Mesenteric fat pad (tissue), 1 donor: ENCODE measurements around the gene QRSL1. TPM values are rescaled to one million over a fixed set of nuclear protein-coding genes. Genes with fewer than 3 reads are reported as not detected.
"Not testable (repeated sequence)": the region's sequence is repeated elsewhere in the genome, so short reads cannot be mapped to it uniquely, and the experiment has no call there.

Experiments
- DNase-seq: peaks from one replicate; pipeline ENCODE4 v3.0.0-alpha.2; 2020; ENCODE audit warnings: low spot score
- long read RNA-seq: library from polyadenylated mRNA; unstranded; transcript quantifications from one replicate; pipeline ENCODE4 v2.0.0, GENCODE V29; 2020
- total RNA-seq: library from RNA; stranded (reverse); fragmentation: NEBNext Ultra II Directional; extraction: Animal tissue kit (Norgen Biotek cat#: 25700); gene quantifications from one replicate; pipeline ENCODE4 v1.2.1, GENCODE V29; 2021
- donor health status: DM: yes; HTN: yes; CAD: no.

QRSL1 gene, protein sequence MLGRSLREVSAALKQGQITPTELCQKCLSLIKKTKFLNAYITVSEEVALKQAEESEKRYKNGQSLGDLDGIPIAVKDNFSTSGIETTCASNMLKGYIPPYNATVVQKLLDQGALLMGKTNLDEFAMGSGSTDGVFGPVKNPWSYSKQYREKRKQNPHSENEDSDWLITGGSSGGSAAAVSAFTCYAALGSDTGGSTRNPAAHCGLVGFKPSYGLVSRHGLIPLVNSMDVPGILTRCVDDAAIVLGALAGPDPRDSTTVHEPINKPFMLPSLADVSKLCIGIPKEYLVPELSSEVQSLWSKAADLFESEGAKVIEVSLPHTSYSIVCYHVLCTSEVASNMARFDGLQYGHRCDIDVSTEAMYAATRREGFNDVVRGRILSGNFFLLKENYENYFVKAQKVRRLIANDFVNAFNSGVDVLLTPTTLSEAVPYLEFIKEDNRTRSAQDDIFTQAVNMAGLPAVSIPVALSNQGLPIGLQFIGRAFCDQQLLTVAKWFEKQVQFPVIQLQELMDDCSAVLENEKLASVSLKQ
- 9.0 TPM for total RNA-seq
- long read RNA-seq, full-length matches to known transcripts = 37 of 38 reads
- long read RNA-seq, partial matches to known transcripts = 0 of 38 reads
- long read RNA-seq, other reads (novel, unspliced or antisense) = 1 of 38 reads

DNA sequence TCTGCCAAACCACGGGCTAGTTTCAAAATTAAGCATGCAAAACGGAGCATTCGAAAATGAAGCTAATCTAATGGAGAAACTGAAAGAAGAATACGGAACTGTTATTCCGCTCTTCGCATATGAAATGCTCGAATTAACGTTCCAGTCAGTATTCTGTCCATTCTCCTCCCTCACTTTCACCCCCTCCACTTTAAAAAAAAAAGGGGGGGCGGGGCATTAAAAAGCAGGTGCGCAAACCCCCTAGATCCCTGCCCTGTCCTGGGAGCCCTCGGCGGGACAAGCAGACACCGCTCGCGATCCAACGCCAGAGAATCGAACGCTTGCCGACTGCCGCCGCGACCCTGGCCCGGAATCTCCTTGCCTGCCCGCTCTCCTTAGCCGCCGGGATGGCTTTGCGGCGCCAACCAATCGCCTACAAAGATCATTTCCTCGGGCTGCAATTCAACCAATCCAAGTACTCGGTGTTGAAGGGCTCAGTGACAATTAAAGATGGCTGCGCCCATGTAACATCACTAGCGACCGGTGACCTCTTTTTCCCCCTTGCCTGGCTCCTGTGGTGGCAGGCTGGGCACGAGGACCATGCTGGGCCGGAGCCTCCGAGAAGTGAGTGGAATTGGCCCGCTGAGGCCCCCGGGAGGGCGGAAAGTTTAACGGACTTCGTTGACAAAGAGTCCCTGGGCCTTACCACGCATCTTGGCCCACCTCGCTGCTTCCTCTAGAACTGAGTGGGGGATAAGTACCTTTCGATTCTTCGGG is at the start of gene QRSL1, which contains the start of gene RTN4IP1:
Gene QRSL1 (plus strand): TSS at position 476 of the 756 bp plus-strand sequence. CDS start 104 bp downstream, at position 580.
Gene RTN4IP1 (minus strand): TSS at position 396 of the 756 bp plus-strand sequence. CDS start 477 bp downstream, outside the sequence.
- DNase-seq = no peak

DNA sequence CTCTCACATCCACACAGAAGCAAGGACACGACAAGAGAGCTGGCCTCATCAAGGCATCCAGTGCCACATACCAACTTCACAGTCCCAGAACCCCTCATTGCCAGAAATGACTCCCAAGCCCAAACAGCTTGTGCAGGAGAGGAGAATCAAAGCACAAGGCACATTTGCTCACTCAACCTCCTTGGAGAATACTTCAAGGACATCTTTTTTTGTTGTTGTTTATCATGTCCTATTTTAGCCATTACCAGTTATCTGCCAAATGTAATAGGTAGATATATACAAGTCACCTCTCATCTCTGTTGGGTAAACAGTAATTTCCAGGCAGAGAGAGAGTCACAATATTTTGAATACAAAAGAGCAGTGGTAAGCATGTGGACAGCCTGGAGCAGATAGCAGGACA is 47.9 kb upstream of the QRSL1 start:
- DNase-seq = no peak

DNA sequence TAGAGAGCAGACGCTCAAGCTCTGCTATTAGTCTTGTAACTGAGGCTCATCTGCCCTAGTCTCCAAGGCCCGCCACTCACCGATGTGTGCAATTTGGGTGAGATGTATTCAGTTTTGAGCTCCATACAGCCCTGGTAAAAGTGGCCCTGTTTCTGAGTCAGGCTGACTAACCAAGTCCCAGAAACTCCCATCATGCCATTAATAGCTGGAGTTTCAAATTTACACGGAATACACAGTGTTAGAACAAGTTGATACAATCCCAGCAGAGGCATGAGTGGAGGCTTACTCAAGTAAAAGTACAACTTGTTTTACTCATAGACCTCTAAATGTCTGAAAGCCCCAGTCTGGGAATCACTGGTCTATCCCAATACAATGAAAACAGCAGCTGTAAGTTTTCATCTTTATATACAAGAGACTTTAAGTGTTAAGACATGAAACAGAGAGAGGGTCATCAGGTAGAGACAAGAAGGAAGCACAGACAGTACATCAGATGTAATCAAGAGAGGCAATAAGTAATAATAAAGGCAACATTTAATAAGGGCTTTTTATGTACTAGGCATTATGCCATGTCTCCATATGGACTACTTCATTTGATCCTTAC is 42.5 kb upstream of the QRSL1 start:
- no peak for DNase-seq

DNA sequence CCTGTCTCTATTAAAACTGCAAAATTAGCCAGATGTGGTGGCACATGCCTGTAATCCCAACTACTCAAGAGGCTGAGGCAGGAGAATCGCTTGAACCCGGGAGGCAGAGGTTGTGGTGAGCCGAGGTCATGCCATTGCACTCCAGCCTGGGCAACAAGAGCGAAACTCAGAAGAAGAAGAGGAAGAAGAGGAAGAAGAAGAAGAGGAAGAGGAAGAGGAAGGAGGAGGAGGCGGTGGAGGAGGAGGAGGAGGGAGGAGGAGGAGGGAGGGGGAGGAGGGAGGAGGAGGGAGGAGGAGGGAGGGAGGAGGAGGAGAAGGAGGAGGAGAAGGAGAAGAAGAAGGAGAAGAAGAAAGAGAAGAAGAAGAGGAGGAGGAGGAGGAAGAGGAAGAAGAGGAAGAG is 40.4 kb upstream of the QRSL1 start:
- DNase-seq = not testable (repeated sequence)

DNA sequence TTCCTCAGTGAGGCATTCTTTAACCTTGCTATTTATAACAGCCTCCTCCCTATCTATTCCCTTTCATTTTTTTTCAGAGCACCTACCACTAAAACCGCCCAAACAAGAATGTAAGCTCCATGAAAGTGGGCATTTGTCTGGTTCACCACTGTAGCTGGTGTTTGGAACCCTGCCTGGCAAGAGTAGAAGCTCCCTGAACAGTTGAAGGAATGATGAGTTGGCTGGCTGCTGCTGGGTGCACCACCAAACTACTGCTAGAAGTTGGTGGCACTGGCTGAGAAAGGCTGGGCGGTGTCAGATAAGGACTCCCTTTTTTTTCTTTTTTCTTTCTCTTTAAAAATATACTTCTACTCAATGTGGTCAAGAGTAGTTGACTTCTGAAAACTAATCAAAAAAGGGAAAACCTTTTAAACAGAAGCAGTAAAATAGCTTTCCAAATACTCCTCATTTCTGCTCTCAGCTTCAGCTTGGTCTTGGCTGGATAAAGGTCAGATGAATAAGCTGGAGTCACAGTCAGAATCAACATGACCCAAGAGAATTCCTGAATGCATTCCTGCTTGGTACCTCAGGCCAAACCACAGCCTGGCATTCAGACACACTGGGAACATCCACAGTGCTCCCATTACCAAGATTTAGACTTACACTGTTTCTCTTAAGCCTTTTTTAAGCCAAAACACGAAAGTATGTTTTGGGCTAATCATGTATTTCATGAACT is 38.1 kb upstream of the QRSL1 start:
- no peak for DNase-seq

DNA sequence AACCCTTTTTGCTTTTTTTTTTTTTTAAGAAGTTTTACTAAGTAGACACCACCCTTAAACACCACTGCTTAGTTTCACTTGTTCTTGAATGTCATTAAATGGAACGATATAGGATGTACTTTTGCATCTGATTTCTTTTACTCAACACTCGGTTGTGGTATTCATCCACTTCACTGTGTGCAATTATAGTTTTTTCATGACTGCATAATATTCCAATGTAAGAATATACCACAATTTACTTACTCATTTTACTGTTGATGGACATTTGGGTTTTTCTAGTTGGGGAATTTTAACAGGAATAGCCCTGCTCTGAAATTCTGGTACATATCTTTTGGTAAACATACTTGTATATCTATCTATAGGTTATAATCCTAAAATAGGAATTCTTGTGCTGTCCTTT is 29.9 kb upstream of the QRSL1 start:
- DNase-seq = no peak

DNA sequence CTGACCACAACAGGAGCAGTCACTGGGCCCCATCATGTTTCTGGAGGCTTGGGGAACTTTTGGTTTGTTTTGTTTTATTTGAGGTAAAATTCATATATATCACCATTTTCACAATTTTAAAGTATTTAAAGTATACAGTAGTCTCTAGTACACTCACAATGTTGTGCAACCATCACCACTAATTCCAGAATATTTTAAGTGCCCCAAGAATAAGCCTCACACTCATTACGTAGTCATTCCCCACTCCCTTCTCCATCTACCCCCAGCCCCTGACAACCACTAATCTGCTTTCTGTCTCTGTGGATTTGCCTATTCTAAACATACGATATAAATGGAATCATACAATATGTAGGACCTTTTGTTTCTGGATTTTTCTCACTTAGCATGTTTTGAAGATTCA is 29.0 kb upstream of the QRSL1 start:
- no peak for DNase-seq

DNA sequence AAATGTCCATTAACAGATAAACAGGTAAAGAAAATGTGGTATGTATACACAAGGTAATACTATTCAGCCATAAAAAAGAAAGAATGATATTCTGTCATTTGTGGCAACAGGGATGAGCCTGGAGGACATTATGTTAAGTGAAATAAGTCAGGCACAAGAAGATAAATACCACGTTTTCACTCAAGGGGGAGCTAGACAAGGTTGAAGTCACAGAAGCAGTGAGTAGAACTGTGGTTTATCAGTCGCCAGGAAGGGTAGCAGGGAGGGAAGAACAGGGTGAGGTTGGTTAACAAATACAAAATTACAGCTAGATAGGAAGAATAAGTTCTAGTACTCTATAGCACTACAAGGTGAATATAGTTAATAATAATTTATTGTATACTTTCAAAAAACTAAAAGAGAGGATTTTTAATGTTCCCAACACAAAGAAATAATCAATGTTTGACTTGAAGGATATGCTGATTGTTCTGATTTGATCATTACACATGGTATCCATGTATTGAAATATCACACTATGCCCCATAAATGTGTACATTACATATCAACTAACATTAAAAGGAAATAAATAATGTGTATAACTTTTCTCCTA is 21.2 kb upstream of the QRSL1 start:
- no peak for DNase-seq

DNA sequence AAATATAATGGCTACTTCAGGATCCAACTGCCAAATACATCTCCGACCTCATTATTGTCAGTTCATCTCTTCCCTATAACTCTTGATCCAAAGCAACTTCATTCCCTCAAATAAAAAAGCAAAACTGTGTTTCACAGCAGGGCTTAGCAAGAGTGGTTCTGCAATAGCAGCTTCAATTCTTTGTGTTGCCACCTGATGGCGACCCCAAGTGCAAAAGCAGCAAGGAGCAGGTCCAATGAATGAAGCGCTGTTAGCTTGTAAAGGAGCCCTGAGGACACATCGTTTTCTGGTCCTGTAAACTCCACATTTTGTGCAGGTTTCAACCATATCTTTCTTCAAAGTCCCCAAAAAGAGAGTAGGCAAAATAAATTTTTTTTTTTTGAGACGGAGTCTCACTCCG is 19.7 kb upstream of the QRSL1 start:
- no peak for DNase-seq

DNA sequence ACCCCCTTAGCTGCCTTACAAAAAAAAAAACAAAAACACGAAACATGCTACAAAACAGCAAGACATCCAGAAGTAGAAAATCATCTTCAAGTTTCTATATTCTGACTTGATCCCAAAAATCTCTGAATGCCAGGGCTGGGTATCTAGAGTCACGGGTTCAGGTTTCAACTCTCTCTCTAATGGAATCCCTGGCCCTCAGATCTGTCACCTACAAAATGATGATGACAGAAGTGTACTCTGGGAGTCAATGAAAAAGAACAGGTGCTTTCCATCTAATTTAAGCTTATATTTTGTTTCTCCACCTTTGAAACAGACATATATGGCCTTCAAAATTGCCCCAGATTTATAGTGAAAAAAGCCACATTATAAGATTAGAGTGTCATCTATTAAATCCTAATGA is 18.3 kb upstream of the QRSL1 start:
- DNase-seq = no peak

DNA sequence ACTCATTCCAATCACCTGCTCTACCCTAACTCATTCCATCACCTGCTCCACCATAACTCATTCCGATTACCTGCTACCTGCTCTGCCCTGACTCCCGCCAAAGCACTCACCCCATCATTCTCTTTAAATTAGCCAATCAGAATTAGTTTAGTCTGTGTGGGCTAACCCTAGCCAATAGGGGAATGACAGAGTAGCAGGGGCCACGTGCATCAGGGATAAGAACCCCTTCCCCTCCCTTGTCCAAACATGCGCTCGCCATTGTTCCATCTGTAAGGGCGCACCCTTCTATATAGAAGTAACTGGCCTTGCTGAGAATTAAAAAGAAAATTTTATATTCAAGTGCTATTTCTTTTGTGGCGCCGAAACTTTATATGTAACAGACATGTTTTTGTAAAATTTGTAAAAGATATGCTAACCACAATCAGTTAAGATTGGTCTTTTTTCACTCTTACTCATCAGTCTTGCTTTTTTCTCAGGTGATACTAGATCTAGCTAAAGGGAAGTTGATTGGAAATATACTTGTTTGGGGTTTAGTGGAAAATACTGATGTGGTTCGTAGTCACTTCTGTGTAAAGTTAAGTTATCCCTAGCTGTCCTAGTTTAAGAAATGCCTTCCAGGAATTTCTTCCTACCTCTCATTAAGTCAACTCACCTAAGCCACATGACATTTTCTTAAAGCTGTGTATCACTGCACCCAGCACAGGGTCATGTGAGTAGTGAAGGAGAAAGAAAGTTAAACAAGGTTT is 16.5 kb upstream of the QRSL1 start:
- DNase-seq = no peak

DNA sequence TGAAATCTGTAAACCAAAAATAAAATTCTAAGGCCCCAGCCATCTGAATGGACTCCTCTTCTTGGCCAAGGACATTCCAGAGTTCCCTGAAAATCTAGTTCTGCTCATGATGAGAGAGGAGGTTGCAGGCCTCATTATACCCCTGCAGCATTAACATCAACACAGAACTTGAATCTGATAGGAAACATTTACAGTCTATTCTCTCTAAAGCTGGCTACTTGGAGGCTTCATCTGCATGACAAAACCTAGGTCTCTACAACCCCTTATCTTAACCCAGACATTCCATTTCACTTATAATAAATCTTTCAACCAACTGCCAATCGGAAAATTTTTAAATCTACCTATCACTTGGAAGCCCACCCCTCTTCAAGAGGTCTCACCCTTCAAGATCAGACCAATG is 15.8 kb upstream of the QRSL1 start:
- DNase-seq = no peak

DNA sequence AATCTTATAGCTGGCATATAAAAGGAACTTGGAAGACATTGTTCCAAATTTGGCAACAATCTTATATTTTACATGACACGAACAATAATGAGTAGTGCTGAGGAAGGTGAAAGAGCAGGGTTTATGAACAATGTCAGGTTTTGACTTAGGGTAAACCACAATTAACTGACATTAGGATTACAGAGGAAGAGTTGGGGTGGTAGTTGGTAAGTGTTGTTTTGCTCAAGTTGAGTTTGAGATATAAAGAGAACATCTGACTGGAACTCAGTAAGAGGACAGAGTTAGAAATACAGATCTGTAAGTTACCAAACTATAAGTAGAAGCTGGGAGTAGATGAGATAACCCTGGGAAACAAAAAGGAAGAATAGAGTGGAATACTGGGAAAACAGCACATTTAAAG is 15.2 kb upstream of the QRSL1 start:
- no peak for DNase-seq

DNA sequence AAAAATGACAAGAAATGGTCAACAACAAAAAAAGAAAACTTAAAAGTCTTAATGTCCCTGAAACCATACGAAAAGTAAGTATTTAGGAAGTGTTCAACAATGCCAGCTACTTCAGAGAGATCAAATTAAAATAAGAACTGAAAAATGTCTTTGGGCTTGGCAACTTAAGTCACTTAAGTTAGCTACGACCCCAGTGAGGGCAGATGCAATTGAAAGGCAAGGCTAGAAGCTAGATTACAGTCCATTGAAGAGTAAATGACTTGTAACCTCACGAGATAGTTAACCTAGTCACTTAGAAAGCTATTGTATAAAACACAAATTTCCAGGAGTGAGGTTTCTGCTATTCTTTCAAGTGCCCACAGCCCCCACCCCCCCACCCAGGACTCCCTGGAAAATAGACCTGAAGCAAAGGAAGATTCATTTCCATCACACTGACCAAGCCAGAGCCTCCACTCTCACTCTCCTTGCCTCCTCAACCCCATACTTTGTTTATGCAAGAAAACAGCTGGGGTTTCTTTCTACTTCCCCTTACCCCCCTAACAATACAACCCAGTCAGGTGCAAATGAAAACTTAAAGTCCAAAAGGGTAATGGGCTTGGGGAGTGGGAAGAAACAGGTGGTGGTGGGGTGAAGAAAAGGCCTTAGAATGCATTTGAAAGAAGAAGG is 14.7 kb upstream of the QRSL1 start:
- DNase-seq = no peak

DNA sequence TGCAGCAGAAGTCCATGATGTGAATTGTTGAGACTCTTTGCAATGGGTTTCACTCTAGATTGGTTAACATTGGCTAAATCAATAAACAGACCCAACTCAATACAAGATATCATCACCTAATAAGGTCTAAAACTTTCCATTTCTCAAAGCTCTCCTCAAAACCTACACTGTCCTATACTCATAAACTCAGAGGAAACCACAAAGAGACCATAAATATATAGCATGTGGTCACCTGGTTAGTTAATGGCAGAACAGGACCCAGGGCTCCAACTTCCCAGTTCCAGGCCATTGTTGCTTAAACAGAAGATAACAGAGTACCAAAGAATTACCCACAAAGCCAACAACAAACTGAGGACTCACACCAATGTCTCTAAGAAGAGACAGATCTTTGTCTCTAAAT is 12.1 kb upstream of the QRSL1 start:
- no peak for DNase-seq

DNA sequence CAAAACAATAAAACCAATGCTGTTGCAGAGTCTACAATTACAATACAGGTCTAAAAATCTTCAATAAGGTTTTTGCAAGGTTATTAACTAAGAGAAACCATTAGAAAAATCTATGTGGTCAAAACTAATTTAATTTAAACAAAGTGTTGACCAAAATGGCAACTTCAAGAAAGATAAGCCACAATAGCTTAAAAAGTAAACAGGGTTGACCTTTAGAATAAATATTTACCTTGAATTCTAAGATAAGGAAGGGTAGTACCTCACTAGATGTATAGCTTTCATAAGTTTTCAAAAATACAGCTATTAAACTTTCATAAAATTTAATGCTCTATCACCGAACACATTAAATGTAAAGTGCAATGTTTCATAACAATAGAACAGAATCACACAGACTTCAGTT is 11.5 kb upstream of the QRSL1 start:
- DNase-seq = no peak

DNA sequence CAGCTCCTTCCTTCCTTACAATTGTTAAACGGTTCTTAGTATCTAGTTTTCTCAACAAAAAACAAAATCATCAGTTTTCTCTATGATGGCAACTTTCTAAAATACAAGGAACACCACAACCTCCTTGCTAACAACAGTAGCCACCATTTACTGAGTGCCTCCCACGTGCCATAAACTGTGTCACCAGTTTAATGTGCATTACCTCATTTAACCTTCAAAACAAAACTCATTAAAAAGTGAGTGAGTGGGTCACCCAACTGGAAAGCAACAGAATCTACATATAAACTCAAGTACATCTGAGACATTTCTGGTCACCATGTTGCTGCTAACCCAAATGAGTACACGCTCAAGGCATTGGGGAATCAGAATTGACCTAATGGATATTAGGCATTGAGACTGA is 11.1 kb upstream of the QRSL1 start:
- no peak for DNase-seq

DNA sequence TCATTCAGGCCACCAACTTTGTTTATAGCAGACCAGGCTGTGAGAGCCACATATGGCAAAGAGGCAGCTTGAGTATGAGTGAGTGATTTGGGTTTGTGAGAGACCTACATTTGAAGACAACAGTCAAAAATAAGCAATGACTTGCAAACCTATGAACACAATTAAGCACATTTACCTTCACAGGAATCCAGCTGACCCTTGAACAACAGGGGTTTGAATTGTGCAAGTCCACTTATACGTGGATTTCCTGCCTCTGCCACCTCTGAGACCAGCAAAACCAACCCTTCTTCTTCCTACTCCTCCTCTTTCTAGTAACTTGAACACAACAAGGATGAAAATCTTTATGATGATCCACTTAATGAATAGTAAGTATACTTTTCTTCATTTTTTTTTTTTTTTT is 10.2 kb upstream of the QRSL1 start:
- DNase-seq = no peak

DNA sequence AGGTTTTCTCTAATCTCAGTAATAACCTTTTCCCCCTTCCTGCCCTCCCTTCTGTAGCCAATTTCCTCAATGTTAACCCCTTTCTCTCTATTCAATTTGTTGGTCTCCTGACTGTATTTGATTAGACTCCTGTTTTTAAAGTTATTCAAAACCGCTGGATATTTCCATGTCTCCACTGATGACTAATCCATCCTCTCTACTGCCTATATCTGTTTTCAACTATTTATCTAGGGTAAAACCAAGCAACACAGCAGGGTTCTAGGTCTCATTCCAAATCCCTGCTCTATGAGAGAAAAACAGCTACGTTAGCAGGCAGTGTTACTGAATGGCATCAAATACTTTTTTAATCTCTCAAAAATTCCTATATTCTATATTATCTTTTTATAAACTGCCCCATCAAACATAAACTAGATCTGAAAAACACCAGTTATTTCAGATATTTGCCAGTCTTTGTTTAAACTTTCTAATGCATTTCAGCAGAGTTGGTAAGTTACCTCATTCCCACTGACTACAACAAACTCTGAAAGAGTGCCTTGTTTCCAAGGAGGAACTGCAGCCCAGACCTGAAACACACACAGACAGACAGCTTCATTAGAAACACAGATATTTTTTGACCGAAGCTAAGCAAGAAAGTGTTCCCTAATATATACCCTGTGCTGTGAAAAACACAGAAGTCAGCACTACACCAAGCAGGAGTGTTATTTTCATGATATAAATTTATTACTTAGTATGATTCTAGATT is 8.3 kb upstream of the QRSL1 start:
- DNase-seq = no peak
